Loucy (cell line): ENCODE data around the gene NEK6.

Source experiments
- H2AFZ ChIP-seq: fragments of 200-600 bp; sonication (generic); 2 replicates; pipeline ENCODE4 v1.6.0; 2016; ENCODE audit warnings: antibody characterized with exemption, mild to moderate bottlenecking, low read length, moderate library complexity
- H3F3A ChIP-seq: fragments of 200-600 bp; 2 replicates; pipeline ENCODE4 v1.6.0; 2016; ENCODE audit warnings: antibody characterized with exemption, low read depth, mild to moderate bottlenecking
- H3K27me3 ChIP-seq: fragments of 200-600 bp; sonication (generic); 2 replicates; pipeline ENCODE4 v1.6.1; 2014; ENCODE audit warnings: low read length, mild to moderate bottlenecking; ENCODE audit not compliant: insufficient read depth, poor library complexity, severe bottlenecking
- H3K36me3 ChIP-seq: fragments of 200-600 bp; sonication (generic); 2 replicates; pipeline ENCODE4 v1.6.1; 2016; ENCODE audit warnings: low read length; ENCODE audit not compliant: insufficient read depth
- H3K4me1 ChIP-seq: fragments of 200-600 bp; sonication (generic); 2 replicates; pipeline ENCODE4 v1.5.1; 2014; ENCODE audit warnings: low read length, mild to moderate bottlenecking; ENCODE audit not compliant: insufficient read depth, poor library complexity, severe bottlenecking
- H3K4me2 ChIP-seq: fragments of 200-600 bp; sonication (generic); 2 replicates; pipeline ENCODE4 v1.6.0; 2014; ENCODE audit warnings: antibody characterized with exemption, low read length, low read depth, mild to moderate bottlenecking; ENCODE audit not compliant: poor library complexity, severe bottlenecking
- H3K4me3 ChIP-seq: fragments of 200-600 bp; sonication (generic); 2 replicates; pipeline ENCODE4 v1.5.1; 2014; ENCODE audit warnings: low read length, mild to moderate bottlenecking, mixed read lengths; ENCODE audit not compliant: poor library complexity, severe bottlenecking
- H3K79me2 ChIP-seq: fragments of 200-600 bp; sonication (generic); 2 replicates; pipeline ENCODE4 v1.6.1; 2014; ENCODE audit warnings: low read length; ENCODE audit not compliant: insufficient read depth
- H3K9ac ChIP-seq: fragments of 200-600 bp; sonication (generic); 2 replicates; pipeline ENCODE4 v1.6.0; 2014; ENCODE audit warnings: mild to moderate bottlenecking, low read depth, low read length, moderate library complexity; ENCODE audit not compliant: poor library complexity, severe bottlenecking
- H3K9me2 ChIP-seq: fragments of 200-600 bp; sonication (generic); replicated peaks from 2 replicates; pipeline ENCODE4 v1.6.1; 2016; ENCODE audit warnings: low read depth, low read length, mixed read lengths
- H3K9me3 ChIP-seq: fragments of 200-600 bp; sonication (generic); 2 replicates; pipeline ENCODE4 v1.6.1; 2014; ENCODE audit warnings: mild to moderate bottlenecking, antibody characterized with exemption, low read length, low read depth; ENCODE audit not compliant: insufficient read depth
- H4K20me1 ChIP-seq: fragments of 200-600 bp; sonication (generic); 2 replicates; pipeline ENCODE4 v1.6.0; 2014; ENCODE audit warnings: antibody characterized with exemption, low read length, mild to moderate bottlenecking; ENCODE audit not compliant: insufficient read depth, poor library complexity, severe bottlenecking
- EZH2phosphoT487 ChIP-seq: fragments of 200-600 bp; IDR thresholded peaks from 2 replicates; pipeline ENCODE4 v1.6.1; 2018; ENCODE audit warnings: antibody characterized with exemption, mild to moderate bottlenecking, moderate library complexity, borderline replicate concordance
- TF ChIP-seq, protein P1 (sequence below): fragments of 200-600 bp; sonication (generic); conservative IDR thresholded peaks from 2 replicates; pipeline ENCODE4 v1.5.1; 2014; ENCODE audit warnings: mild to moderate bottlenecking, antibody characterized with exemption, low read length

NEK6 gene

DNA sequence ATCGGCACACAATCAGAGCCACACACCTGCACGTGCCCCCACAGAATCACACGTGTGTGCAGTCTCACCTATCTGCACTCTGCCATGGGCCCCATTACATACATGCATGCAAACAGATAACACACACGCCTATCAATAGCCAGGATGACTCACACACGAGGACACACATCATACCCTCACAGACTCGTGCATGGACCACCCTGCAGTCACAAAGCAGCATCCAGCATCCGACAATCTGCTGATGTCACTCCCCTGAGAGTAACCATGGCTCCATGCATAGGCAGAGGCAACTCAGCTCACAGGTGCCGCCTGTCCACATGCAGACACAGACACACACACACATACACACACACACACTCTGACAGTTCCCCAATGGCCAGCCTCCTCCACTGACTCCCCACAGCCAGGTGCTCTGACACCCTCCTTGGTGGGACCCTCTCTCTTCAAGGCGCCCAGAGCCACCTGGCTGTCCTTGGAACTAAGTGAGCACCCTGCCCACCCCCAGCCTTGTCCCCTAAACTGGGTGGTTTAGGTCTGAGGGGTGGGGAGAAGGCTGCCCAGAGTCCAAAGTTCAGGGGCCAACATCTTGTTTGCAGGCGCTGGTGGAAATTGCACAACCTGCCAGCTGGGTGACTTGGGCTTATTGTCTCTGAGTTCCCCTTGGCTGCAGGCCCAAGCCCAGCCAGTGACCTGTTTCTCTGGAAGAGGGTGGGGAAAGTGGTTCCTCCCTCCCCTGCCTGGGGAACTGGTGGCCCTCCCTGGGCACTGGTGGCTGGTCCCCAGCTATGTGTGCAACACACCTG lies 34.6 kb upstream of the NEK6 start:
- H4K20me1 ChIP-seq, result no peaks in the 10 kb centered on the region
- H3F3A ChIP-seq, result no peaks in the 10 kb centered on the region
- no peaks in the 10 kb centered on the region for H3K79me2 ChIP-seq
- TF ChIP-seq EZH2phosphoT487, result no peak
- TF ChIP-seq, protein P1, sequence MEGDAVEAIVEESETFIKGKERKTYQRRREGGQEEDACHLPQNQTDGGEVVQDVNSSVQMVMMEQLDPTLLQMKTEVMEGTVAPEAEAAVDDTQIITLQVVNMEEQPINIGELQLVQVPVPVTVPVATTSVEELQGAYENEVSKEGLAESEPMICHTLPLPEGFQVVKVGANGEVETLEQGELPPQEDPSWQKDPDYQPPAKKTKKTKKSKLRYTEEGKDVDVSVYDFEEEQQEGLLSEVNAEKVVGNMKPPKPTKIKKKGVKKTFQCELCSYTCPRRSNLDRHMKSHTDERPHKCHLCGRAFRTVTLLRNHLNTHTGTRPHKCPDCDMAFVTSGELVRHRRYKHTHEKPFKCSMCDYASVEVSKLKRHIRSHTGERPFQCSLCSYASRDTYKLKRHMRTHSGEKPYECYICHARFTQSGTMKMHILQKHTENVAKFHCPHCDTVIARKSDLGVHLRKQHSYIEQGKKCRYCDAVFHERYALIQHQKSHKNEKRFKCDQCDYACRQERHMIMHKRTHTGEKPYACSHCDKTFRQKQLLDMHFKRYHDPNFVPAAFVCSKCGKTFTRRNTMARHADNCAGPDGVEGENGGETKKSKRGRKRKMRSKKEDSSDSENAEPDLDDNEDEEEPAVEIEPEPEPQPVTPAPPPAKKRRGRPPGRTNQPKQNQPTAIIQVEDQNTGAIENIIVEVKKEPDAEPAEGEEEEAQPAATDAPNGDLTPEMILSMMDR, result no peak
- peak overlapping the region; percentile 13; the same call in 1 of the 2 replicates for H2AFZ ChIP-seq
- no peaks in the 10 kb centered on the region for H3K36me3 ChIP-seq
- no peak overlapping the region for H3K4me2 ChIP-seq
- no peak overlapping the region for H3K4me3 ChIP-seq
- H3K27me3 ChIP-seq, result no peaks in the 10 kb centered on the region
- peaks cover 42% of the 10 kb centered on the region for H3K4me1 ChIP-seq
- no peaks in the 10 kb centered on the region for H3K9me2 ChIP-seq
- H3K9me3 ChIP-seq, result no peaks in the 10 kb centered on the region
- H3K9ac ChIP-seq, result no peak overlapping the region

DNA sequence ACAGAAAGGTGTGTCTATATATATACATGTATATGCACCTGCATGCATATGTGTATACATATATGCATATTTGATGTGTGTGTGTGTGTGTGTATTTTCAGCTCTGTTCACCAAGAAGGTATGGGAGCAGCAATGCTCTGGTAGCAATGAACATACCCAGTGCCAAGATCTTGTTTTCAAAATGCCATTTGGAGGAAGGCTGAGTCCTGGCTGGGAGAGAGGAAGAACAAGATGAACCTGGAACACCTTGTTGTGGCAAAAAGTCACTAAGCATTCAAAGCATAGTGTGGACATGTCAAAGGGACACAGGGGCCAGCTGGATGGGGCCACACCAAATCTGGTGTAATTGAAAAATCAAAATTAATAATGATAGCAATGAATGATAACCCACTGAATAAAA lies 31.8 kb upstream of the NEK6 start:
- Histone ChIP-seq H3K36me3 (no peaks in the 10 kb centered on the region), H3K4me3 (no peak overlapping the region), H3K9me3 (no peaks in the 10 kb centered on the region), H2AFZ (no peak overlapping the region), H3K4me2 (no peak overlapping the region), H3K9ac (no peak overlapping the region), H3K4me1 (peaks cover 23% of the 10 kb centered on the region), H3F3A (no peaks in the 10 kb centered on the region), H3K9me2 (no peaks in the 10 kb centered on the region), H4K20me1 (no peaks in the 10 kb centered on the region), H3K79me2 (no peaks in the 10 kb centered on the region), H3K27me3 (no peaks in the 10 kb centered on the region)
- no peak for TF ChIP-seq EZH2phosphoT487
- TF ChIP-seq, protein P1, result no peak

DNA sequence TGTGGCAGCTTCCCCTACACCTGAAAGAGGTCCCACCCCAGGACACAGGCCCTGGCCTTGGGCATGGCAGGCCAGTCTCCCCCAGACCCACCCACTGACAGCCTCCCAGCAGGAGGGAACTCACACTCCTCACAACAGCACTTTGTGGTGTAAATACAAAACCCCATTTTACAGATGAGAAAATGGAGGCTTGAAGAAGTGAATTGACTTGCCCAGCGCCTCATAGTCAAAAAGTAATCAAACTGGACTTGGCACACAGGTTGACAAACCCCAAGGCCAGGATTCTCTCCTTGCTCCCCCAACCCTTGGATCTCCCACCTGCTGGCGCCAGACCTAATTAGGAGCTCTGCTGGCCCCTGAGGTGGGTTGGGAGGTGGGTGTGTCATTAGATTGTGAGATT lies 29.2 kb upstream of the NEK6 start:
- H3K4me3 ChIP-seq, result no peak overlapping the region
- H3K79me2 ChIP-seq, result no peaks in the 10 kb centered on the region
- no peak overlapping the region for H2AFZ ChIP-seq
- H3K27me3 ChIP-seq, result no peaks in the 10 kb centered on the region
- no peaks in the 10 kb centered on the region for H3K36me3 ChIP-seq
- no peaks in the 10 kb centered on the region for H3K9me3 ChIP-seq
- TF ChIP-seq EZH2phosphoT487, result no peak
- TF ChIP-seq, protein P1, result no peak
- H4K20me1 ChIP-seq, result no peaks in the 10 kb centered on the region
- peaks cover 6% of the 10 kb centered on the region for H3K4me1 ChIP-seq
- H3K4me2 ChIP-seq, result no peak overlapping the region
- no peaks in the 10 kb centered on the region for H3K9me2 ChIP-seq
- no peaks in the 10 kb centered on the region for H3F3A ChIP-seq
- no peak overlapping the region for H3K9ac ChIP-seq
